PC-9 (cell line): ENCODE data around the gene SPON1. TPM values are rescaled to one million over a fixed set of nuclear protein-coding genes. Genes with fewer than 3 reads are reported as not detected.
A peak's percentile ranks its signal among the peaks of the same experiment; 100 is the strongest.
"Not testable (repeated sequence)": the region's sequence is repeated elsewhere in the genome, so short reads cannot be mapped to it uniquely, and the experiment has no call there.

Experiments used
- BruUV-seq: library from RNA; stranded (reverse); fragments of 400-500 nt; replicated peaks from 2 replicates; lab custom pipeline; 2021; lab: Mats Ljungman, UMichigan
- CTCF ChIA-PET: fragments of 300-600 bp; sonication (Branson Sonifier 250); formaldehyde crosslinking; loops from one replicate; lab custom pipeline; 2022; ENCODE audit warnings: antibody characterized with exemption; lab: Charles Lee
- POLR2A ChIA-PET: fragments of 300-600 bp; sonication (Branson Sonifier 250); formaldehyde crosslinking; loops from one replicate; lab custom pipeline; 2022; ENCODE audit warnings: antibody characterized with exemption; ENCODE audit not compliant: unreplicated experiment; lab: Charles Lee
- DNase-seq, 2 experiments: peaks; one replicate each; pipeline versions ENCODE4 v3.0.0 to v3.0.0-alpha.2; 2015 to 2022; ENCODE audit warnings: mixed read lengths in 1 of 2
- H2AFZ ChIP-seq: fragments of 200-600 bp; sonication (generic); 2 replicates; pipeline ENCODE4 v1.8.1; 2017; ENCODE audit warnings: antibody characterized with exemption
- H3F3A ChIP-seq: fragments of 200-600 bp; sonication (generic); 2 replicates; pipeline ENCODE4 v1.8.1; 2017; ENCODE audit warnings: antibody characterized with exemption, mild to moderate bottlenecking, low read depth; ENCODE audit not compliant: insufficient read depth
- H3K27ac ChIP-seq: fragments of 200-600 bp; sonication (generic); 2 replicates; pipeline ENCODE4 v1.6.1; 2016; ENCODE audit warnings: mixed run types
- H3K27me3 ChIP-seq: fragments of 200-600 bp; sonication (generic); 2 replicates; pipeline ENCODE4 v1.6.1; 2016; ENCODE audit warnings: low read depth, mixed run types; ENCODE audit not compliant: insufficient read depth
- H3K36me3 ChIP-seq: fragments of 200-600 bp; sonication (generic); 2 replicates; pipeline ENCODE4 v1.6.1; 2016; ENCODE audit warnings: low read depth, mixed run types
- H3K4me1 ChIP-seq: fragments of 200-600 bp; sonication (generic); replicated peaks from 2 replicates; pipeline ENCODE4 v1.6.1; 2016; ENCODE audit warnings: mixed run types; ENCODE audit not compliant: insufficient read depth
- H3K4me2 ChIP-seq: fragments of 200-600 bp; sonication (generic); 2 replicates; pipeline ENCODE4 v1.6.1; 2017; ENCODE audit warnings: mixed run types
- H3K4me3 ChIP-seq: fragments of 200-600 bp; sonication (generic); 2 replicates; pipeline ENCODE4 v1.6.1; 2016; ENCODE audit warnings: mixed run types
- H3K79me2 ChIP-seq: fragments of 200-600 bp; sonication (generic); 2 replicates; pipeline ENCODE4 v1.6.1; 2017; ENCODE audit warnings: low read depth, mixed run types
- H3K9me2 ChIP-seq: fragments of 200-600 bp; sonication (generic); 2 replicates; pipeline ENCODE4 v1.8.1; 2017; ENCODE audit warnings: mild to moderate bottlenecking; ENCODE audit not compliant: insufficient read depth
- H3K9me3 ChIP-seq: fragments of 200-600 bp; sonication (generic); 2 replicates; pipeline ENCODE4 v1.8.1; 2016; ENCODE audit warnings: low read depth; ENCODE audit not compliant: insufficient read depth
- H4K20me1 ChIP-seq: fragments of 200-600 bp; sonication (generic); 2 replicates; pipeline ENCODE4 v1.8.1; 2017; ENCODE audit not compliant: insufficient read depth
- EZH2 ChIP-seq: fragments of 200-600 bp; sonication (generic); IDR thresholded peaks from 2 replicates; pipeline ENCODE4 v1.8.0; 2017; ENCODE audit warnings: antibody characterized with exemption, low read depth
- intact Hi-C: fragments of 100-400 bp; cut with micrococcal nuclease; formaldehyde crosslinking; loops from one replicate; pipeline ENCODE4 v1.10.0; 2022; ENCODE audit not compliant: unreplicated experiment
- total RNA-seq: library from RNA; stranded (reverse); gene quantifications from 2 replicates; pipeline ENCODE4 v1.2.3, GENCODE V29; 2021
- TF ChIP-seq, protein P1 (sequence below): fragments of 200-600 bp; sonication (generic); conservative IDR thresholded peaks from 2 replicates; pipeline ENCODE4 v1.6.1; 2017; ENCODE audit warnings: mixed run types, antibody characterized with exemption, mild to moderate bottlenecking, moderate library complexity

SPON1 gene
- total RNA-seq, 1 experiment from 2014 or later, result 0.70 TPM

DNA sequence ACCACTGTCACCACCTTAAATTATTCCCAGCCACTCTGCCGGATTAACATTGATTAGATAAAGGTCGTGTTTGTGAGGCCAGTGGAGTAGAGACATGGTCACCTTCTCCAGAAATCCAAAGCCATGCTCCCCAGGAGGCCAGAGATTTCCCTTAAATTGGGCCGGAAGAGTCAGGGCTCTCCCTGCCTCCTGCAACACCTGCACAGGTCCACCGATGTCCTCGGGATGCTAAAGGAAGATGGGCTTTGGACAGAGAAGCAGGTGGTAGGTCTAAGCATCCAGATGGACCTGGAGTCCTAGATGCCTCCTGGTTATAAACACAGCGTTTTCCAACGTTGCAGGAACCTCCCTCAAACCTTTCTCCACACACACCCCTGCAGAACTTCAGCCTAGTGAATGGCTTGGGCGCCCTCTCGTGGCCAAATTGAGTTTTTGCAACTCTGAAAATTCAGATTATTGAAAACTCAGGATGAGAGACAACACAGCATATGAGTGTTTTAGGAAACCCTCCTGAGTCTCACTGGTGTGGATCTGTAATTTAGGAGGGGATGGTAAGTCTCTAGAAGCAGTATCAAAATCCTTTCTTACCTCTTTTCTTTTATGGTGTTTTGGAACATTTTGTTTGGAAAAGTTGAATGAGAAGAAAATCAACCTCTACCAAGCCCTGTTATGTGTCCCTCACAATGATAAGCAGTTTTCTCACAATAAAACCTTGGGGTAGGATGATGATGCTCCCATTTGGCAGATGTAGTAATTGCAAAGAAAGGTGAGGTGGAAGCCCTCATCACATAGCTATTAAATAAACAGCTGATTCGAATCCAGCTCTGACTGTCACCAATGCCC lies 286.8 kb downstream of the SPON1 start:
- no peaks in the 10 kb centered on the region for H3F3A ChIP-seq
- H3K9me3 ChIP-seq, result no peaks in the 10 kb centered on the region
- no peaks in the 10 kb centered on the region for H4K20me1 ChIP-seq
- H3K27me3 ChIP-seq, result no peaks in the 10 kb centered on the region
- TF ChIP-seq, protein P1, sequence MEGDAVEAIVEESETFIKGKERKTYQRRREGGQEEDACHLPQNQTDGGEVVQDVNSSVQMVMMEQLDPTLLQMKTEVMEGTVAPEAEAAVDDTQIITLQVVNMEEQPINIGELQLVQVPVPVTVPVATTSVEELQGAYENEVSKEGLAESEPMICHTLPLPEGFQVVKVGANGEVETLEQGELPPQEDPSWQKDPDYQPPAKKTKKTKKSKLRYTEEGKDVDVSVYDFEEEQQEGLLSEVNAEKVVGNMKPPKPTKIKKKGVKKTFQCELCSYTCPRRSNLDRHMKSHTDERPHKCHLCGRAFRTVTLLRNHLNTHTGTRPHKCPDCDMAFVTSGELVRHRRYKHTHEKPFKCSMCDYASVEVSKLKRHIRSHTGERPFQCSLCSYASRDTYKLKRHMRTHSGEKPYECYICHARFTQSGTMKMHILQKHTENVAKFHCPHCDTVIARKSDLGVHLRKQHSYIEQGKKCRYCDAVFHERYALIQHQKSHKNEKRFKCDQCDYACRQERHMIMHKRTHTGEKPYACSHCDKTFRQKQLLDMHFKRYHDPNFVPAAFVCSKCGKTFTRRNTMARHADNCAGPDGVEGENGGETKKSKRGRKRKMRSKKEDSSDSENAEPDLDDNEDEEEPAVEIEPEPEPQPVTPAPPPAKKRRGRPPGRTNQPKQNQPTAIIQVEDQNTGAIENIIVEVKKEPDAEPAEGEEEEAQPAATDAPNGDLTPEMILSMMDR, result peak; percentile 90
- TF ChIP-seq EZH2, result no peak
- H3K27ac ChIP-seq, result no peak overlapping the region
- H3K9me2 ChIP-seq, result no peaks in the 10 kb centered on the region
- H3K4me2 ChIP-seq, result no peak overlapping the region
- H3K4me3 ChIP-seq, result no peak overlapping the region
- CTCF ChIA-PET, result no interaction called here
- intact Hi-C loops, result loop anchor here (1.0 to 5.0 kb wide), 7 partner anchors 102 to 582 kb away; partner anchors contain the start of gene FAR1
- no peaks in the 10 kb centered on the region for H3K36me3 ChIP-seq
- BruUV-seq, result no TSS peak
- H2AFZ ChIP-seq, result no peak overlapping the region
- H3K4me1 ChIP-seq, result no peaks in the 10 kb centered on the region
- peak in 1 of 2 experiments; percentile 31 for DNase-seq
- H3K79me2 ChIP-seq, result no peaks in the 10 kb centered on the region
- POLR2A ChIA-PET, result no interaction called here

DNA sequence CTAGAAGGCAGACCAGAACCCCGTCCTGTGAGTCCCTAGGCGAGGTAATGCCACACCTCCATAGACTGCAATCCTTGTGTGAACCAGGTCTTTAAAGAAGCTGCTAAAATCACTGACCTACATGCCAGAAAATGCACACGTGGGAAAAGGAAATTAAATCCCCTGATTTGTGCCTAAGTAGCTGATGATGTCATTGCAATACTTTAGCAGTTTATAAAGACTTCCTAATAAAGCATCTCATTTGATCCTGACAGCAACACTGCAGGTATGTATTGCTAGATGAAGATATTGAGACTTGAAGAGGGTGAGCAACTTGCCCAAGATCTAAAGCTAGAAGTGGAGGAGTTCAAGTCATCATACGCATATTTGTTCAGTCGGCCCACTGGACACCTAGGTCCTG lies 289.2 kb downstream of the SPON1 start:
- ChIA-PET POLR2A (no interaction called here), CTCF (no interaction called here)
- Histone ChIP-seq H3K36me3 (no peaks in the 10 kb centered on the region), H3F3A (no peaks in the 10 kb centered on the region; the same call in 1 of the 2 replicates), H4K20me1 (no peaks in the 10 kb centered on the region), H3K9me2 (no peaks in the 10 kb centered on the region), H3K27me3 (no peaks in the 10 kb centered on the region), H3K4me3 (no peak overlapping the region), H2AFZ (no peak overlapping the region), H3K4me2 (no peak overlapping the region), H3K27ac (no peak overlapping the region), H3K9me3 (no peaks in the 10 kb centered on the region), H3K4me1 (no peaks in the 10 kb centered on the region), H3K79me2 (no peaks in the 10 kb centered on the region)
- TF ChIP-seq EZH2, result no peak
- TF ChIP-seq, protein P1, result no peak
- BruUV-seq, result no TSS peak
- DNase-seq, result no peak
- intact Hi-C loops, result no loop called here

DNA sequence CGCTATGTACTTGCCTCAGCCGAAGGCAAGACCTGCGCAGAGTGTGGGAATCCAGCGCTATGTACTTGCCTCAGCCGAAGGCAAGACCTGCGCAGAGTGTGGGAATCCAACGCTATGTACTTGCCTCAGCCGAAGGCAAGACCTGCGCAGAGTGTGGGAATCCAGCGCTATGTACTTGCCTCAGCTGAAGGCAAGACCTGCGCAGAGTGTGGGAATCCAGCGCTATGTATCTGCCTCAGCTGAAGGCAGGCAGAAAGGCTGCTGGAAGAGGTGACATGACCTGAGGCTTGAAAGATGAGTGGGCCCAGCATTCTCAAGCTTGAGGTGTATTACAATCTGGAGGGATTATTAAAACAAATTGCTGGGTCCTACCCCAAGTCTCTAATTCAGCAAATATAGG lies 290.0 kb downstream of the SPON1 start:
- POLR2A ChIA-PET, H2AFZ ChIP-seq, CTCF ChIA-PET, intact Hi-C loops, H3K4me2 ChIP-seq, H3K9me3 ChIP-seq, H3K36me3 ChIP-seq, H3F3A ChIP-seq, H3K4me3 ChIP-seq, H3K27ac ChIP-seq, H3K9me2 ChIP-seq, BruUV-seq, H3K4me1 ChIP-seq, DNase-seq, H3K27me3 ChIP-seq, H3K79me2 ChIP-seq, H4K20me1 ChIP-seq: not testable (repeated sequence)
